HCEC 1CT (cell line): Measurements from ENCODE around the gene FREM3.

Experiments
- DNase-seq: peaks from one replicate; pipeline ENCODE4 v3.0.0-alpha.2; 2017

The FREM3 gene

GRCh38 chr4:143658336-143658735 lies 42.1 kb downstream of the FREM3 start:
- DNase-seq = no peak

DNA sequence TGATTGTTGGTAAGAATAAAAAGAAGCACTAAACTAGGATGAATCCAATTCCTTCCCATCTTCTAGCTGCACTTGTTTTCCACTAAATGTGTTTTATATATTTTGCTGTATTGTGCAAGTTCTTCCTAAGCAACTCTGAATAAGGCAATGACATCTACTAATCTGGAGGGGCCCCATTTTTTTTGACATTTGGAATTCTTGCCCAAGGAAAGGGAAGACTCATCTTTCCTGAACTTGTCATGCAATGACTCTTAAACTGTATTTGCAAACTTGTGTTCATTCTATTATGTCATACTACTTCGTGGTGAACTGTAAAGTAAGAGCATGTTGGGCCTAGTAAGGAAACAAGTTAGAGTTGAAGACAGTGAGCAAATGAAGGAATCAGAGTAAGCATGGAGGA lies 45.9 kb downstream of the FREM3 start:
- no peak for DNase-seq

DNA sequence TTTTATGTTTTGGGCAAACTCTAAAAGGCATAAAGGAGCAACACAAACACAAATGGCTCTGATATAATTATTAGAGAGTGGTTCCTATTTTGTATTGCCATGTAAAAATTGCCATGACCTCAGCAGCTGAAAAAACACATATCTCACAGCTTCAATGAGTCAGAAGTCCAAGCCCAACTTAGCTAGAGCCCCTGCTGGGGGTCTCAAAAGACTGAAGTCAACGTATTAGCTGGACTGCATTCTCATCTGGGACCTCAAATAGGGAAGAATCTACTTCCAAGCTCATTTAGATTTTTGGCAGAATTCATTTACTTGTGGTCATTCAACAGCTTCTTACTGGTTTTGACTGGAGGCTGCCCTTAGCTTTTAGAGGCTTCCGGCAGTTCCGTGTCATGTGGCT lies 47.4 kb downstream of the FREM3 start:
- no peak for DNase-seq

DNA sequence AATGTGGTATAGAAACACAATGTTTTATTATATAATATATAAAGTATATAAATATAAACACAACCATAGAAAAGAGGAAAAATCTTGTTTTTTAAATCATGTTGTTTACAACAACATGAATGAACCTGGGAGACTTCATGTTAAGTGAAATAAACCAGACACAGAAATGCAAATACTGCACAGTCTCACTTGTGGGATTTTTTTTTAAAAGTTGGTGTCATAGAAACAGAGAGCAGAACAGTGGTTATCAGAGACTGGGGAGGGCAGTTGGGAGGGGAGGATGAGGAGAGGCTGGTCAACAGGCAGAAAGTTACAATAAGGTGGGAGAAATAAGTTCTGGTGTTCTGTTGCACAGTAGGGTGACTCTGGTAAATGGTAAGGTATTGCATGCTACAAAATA lies 57.1 kb downstream of the FREM3 start:
- DNase-seq = no peak

DNA sequence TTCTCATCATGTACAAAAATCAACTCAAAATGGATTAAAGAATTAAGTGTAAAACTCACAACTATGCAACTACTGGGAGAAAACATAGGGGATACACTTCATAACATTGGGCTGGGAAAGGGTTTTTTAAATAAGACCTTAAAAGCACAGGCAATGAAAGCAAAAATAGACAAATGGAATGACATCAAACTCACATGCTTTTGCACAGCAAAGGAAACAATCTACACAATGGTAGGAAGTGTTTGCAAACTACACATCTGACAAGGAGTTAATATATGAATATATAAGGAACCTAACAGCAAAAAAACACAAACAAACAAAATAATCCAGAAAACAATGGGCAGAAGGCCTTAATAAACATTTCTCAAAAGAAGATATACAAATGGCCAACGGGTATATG lies 57.9 kb downstream of the FREM3 start:
- no peak for DNase-seq

- DNase-seq = no peak
Observed at GRCh38 chr4:143641361-143641760, 59.1 kb downstream of the FREM3 start.

DNA sequence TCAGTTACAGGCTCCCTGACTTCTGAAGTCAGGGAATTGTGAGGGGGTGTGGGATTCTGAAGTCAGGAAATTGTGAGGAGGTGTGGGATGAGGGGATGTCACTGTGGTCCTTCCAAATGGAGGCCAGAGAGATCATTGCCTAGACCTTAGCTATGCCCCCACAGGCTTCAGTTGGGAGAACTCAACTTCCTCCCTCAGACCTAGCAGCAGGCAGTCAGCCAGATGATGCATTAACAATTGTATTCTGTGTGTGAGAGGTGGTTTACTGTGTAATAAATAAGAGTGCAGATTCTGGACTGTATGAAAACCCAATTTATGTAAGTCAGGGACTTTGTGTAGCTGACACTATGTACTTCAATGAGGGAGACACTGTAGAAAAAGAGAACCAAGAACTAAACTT lies 65.7 kb downstream of the FREM3 start:
- no peak for DNase-seq

- DNase-seq = no peak
Observed at GRCh38 chr4:143633833-143634232, 66.6 kb downstream of the FREM3 start.

GRCh38 chr4:143626134-143626911 lies 74.2 kb downstream of the FREM3 start:
- no peak for DNase-seq

DNA sequence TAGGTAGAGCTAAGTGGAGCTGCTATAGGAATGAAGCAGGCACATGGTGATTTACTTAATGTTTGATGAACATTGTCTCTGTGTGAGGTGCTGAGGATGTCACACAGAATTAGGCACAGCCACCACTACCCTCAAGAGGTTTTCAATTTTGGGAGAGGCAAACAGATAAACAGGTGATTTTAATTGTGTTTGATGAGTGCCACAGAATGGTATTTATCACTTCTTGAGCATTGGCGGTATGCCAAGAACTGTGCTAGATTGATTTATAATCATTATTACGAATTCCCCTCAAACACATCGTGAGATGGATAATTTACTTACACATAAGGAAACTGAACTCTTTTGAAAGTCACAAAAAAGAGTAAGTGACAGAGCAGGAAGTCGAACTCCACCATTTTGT lies 74.8 kb downstream of the FREM3 start:
- DNase-seq = no peak

DNA sequence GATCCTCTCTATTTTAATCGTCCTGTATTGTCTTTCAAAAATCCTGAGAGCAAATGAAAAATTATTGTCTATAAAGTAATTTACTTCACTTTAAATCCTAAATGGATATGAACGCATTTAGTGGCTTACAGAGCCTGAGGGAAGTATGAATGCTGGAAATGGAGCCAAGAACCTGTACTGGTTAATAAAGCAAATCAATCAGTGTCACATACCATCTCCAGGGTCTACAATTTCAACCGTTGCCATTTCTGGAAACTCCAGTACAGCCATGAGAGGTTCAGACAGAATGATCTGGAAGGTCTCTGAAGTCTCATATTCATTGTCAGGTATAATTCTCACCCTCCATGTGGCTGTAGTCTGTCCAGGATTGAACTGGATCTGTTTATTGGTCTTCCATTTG lies 76.6 kb downstream of the FREM3 start:
- DNase-seq = no peak

- DNase-seq = no peak
Observed at GRCh38 chr4:143618811-143619210, 81.7 kb downstream of the FREM3 start.

GRCh38 chr4:143617994-143618679 lies 82.3 kb downstream of the FREM3 start:
- no peak for DNase-seq

DNA sequence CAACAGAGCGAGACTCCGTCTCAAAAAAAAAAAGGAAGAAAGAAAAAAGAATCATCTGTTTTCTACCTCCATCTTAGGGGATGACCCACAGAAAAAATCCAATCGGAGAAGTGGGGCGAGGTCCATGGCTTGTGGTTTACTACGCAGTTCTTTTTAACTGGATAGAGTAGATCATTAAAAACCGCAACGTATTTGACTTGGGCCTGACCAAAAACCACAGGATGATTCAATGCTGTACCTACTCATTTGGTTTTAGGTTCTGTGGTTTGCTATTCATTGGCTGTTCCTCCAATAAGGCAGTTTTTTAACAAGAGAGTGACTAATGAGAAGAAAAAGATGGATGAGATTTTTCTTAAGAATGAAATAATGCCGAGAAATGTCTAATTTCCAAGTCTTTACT lies 83.7 kb downstream of the FREM3 start:
- DNase-seq = no peak

- DNase-seq = no peak
Observed at GRCh38 chr4:143609492-143609891, 91.0 kb downstream of the FREM3 start.

DNA sequence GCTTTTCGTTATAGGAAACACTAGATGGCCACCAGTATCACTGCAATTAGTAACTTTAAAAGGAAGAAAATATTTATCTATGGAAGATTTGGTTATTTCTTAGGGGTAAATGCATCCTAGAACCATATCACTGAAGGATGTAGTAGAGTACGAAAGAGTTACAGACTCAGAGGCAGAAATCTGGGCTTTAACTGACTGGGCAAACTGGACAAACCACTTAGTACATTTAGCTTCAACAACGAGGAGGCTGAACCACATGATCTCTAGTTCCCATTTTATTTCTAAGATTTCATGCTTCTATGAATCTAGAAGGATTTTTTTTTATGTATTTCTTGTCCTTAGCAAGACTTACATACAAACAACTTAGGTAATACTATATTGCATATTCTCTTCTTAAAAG lies 94.0 kb downstream of the FREM3 start:
- DNase-seq = no peak

DNA sequence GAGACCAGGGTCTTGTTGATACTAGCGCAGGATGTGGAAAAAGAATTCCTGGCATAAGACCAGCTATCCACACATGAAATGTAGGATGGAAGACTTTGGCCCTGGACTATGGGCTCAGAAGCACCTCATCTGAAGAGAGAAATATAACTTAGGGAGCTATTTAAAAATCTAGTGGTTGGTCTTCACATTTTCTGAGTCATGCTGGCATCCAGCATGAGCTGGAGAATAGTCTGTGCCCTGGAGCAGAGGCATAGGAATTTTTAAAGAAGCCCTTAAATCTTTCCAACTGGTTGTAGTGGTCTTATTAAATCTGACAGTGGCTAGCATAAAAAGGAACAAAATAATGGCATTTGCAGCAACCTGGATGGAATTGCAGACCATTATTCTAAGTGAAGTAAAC lies 100.6 kb downstream of the FREM3 start:
- no peak for DNase-seq

GRCh38 chr4:143598816-143599215 lies 101.7 kb downstream of the FREM3 start:
- DNase-seq = no peak

GRCh38 chr4:143597276-143597675 lies 103.2 kb downstream of the FREM3 start:
- no peak for DNase-seq

- no peak for DNase-seq
Observed at GRCh38 chr4:143587703-143588102, 112.8 kb downstream of the FREM3 start.

- DNase-seq = peak; percentile 24
Observed at GRCh38 chr4:143586080-143586479, 114.4 kb downstream of the FREM3 start.

- DNase-seq = no peak
Observed at GRCh38 chr4:143585548-143585947, 114.9 kb downstream of the FREM3 start.

DNA sequence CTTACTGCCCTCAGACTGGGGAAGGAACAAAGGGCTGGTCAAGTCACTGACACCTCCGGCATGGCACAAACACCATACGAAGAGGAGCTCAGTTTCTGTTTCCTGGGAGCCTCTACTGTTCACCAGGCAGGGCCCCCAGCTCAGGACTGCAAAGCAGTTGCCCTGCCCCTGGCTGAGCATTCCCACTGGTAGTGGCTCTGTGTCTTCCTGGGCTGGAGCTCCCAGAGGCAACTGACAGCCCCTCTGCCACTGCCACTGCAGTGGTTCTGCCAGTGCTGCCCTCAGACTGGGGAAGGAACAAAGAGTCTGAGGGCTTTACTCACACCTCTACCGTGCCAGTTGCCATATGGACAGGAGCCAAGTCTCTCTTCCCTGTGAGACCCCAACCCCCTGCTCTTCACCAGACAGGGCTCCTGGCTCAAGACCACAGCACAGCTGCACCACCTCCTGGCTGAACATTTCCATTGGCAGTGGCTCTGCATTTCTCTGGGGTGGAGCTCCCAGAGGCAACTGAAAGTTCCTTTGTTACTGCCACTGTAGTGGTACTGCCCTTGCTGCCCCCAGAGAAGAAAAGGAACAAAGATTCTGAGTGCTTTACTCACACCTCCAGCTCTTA lies 119.0 kb downstream of the FREM3 start:
- DNase-seq = no peak

DNA sequence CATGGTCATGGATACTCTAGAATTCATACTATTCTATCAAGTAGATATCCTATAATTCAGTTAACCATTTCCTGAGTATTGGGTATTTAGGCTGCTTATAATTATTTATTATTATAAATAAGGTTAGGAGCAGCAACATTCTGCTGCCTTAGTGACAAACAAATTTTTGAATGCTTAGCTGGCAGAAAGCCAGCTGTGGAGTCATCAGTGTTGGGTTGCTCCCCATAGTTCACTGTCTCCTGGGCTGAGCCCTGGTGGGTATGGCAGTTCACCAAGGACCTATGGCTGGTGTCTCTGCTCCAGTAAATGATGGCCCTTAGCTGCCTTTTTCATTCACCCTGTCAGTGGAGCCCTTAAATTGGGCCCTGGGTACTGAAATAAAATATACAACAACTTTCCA lies 125.1 kb downstream of the FREM3 start:
- DNase-seq = no peak
